PFSK-1 (cell line): ENCODE results near the gene GPRIN1.

ENCODE experiments used
- POLR2AphosphoS5 ChIP-seq: IDR thresholded peaks from 2 replicates; pipeline ENCODE4 v1.6.1; 2012; ENCODE audit warnings: low read depth, mild to moderate bottlenecking, control low read depth, low read length, moderate library complexity
- TAF1 ChIP-seq: IDR thresholded peaks from 2 replicates; pipeline ENCODE4 v1.6.1; 2012; ENCODE audit warnings: low read length, control low read depth, borderline replicate concordance; ENCODE audit not compliant: insufficient read depth

DNA sequence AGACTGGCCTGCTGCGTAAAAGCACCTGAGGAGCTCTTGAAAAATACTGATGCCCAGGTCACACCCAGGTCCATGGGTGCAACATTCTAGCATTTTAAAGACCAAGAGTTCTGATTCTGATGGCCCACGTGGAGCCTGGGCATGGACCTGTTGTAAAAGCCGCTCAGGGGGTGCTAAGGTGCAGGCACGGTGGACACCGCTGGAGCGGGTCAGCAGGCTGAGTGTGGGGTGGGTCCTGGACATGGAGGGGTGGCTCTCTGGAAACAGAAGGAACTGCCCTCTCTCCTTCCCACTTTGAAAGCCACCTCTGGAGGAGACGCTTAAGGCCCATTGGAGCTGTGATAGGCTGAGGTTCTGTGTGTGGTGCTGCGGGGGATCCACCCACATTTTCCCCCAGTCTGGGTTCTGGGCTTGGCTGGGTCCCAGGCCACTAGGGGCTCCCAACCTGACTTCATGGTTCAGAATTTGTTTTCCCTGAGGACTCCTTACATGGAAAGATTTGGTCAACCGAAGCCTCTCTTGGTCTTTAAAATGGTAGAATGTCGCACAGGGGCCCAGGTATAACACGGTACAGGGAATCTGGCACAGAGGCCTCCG lies 16.6 kb downstream of the GPRIN1 start:
- TF ChIP-seq TAF1 = no peak
- no peak for TF ChIP-seq POLR2AphosphoS5
